HG02973 (cell line): ENCODE results near the gene LZTS2.

ENCODE experiments used
- ATAC-seq: cut with Tn5 transposase; IDR thresholded peaks from one replicate; pipeline ENCODE4 v1.9.1; 2021; ENCODE audit warnings: moderate library complexity; ENCODE audit not compliant: unreplicated experiment

LZTS2 gene

DNA sequence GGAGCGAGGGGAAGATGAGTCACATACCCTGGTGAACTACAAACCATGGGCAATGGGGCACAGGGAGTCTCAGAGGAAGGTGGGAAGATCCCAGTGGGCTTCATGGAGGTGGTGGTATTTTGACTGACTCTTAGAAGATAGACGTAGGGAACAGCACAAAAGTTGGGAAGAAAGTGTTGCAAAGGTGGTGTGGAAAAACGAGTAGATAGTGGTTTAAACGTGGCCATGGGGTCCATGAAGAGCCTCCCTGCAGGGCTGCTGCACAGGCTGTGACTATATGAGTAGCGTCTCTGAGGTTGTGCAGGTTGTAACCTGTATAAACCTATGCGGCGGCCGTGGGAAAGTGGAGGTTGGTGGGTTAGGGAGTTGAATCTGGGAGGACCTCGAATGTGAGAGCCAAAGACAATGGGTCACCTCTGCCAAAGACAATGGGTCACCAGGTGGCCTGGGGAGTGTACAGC is 13.8 kb downstream of the LZTS2 start:
- no peak for ATAC-seq

DNA sequence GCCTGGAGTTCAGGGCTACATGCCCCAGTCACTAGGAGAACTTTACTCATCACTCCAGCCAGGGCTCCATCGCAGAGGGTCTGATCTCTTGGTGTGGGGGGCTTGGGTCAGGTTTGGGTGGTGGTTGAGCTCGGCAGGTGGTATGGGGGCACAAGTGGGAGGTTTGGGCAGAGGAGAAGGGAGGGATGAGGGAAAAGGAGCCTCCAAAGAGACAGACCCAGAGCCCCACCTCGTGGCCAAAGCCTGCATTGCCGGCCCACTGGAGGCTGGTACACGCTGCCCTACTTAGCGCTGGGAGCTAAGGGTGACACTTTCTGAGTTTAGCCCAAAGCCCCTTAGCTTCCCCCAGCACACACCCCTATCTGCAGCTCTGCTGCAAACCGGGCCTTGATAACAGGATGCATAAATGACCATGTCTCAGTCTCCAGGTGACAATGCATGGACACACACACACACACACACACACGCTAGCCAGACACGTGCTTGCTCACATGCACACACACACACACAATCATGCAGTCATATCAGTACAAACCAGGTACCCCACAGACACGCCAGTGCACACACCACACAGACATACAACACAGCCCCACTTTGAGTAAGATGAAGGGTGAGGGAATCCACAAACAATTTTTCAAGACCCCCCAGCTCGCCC is 14.7 kb downstream of the LZTS2 start:
- ATAC-seq, result no peak

DNA sequence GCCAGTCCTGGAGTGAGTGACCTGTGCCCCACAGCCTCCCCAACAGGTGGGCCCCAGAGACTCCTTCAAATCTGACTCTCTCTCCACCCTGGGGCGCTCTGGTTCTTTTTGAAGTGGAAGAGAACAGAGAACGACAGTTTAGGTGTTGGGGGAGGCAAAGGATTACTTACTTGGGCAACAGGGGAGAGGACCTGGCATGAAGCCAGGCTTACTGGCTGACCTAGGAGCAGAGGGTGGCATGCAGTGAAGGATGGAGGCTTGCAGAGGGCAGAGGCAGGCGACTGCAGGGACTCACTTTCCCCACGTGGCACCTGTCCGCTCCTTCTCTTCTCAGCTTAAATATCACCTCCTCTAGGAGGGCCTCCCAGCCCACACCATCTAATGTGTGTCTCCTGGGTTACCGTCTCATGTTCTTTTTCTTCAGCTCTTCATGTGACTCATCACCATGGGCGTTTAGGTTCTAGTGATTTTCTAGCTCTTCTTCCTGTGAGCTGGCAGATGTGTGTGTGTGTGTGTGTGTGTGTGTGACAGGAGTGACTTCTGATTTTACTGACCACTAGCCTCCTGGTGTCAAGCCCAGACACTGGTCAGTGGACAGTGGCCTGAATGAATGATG is 15.5 kb downstream of the LZTS2 start:
- ATAC-seq, result no peak

DNA sequence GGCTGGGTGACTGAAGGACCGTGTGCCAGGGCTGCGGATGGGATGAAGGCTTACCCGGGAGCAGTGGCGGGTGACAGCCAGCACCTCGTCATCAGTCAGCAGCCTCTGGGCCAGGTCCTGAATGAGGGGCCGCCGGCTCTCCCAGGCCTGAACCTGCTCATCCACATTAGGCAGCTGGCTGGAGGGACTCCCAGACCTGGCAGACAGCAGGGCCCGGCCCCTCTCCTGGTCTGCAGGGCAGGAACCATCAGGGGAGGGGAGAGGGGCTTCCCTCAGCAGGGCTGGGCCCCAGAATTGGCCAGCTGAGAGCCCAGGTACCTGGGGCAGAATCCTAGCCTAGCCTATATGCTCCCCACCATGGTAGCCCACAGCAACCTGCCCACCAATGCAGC is 16.0 kb downstream of the LZTS2 start:
- no peak for ATAC-seq

DNA sequence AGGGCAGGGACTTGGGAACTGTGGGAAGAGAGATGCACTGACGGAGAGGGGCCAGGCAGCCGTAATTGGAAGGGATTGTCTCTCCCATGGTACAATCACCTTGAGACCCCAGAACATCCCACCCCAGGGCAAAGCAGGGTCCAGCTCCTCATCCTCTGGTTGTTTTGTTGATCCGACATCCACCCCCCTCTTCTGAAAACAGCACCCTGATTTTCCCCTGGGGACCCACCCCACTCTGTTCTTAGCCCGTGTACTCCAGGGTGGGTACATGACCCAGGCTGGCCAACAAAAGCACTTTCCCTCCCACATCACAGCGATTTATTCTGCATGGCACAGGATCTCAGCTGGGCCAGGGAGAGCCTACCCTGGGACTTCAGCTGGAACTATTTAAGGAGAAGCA is 17.2 kb downstream of the LZTS2 start:
- no peak for ATAC-seq

DNA sequence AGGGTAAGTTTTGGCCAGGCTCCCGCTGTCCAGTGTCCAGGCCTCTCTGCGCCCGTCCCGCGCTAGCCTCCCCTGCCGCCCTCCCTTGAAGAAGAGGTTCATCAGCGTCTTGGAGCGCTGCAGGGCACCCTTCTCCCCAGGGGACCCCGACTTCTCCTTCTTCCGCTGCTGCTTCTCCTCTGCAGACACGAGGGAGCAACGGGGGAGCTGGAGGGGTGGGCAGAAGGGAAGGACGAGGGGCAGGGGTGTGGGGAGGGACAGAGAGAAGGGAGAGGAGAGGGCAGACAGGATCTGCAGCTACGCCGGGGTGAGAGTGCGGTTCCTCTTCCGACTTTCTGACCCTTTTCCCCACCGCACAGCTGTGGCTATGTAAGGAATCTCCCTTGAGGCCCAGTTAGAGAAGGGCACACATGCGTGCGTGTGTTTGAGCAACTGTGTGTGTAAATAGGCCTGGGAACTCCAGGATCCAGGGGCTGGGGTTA is 18.6 kb downstream of the LZTS2 start:
- no peak for ATAC-seq

DNA sequence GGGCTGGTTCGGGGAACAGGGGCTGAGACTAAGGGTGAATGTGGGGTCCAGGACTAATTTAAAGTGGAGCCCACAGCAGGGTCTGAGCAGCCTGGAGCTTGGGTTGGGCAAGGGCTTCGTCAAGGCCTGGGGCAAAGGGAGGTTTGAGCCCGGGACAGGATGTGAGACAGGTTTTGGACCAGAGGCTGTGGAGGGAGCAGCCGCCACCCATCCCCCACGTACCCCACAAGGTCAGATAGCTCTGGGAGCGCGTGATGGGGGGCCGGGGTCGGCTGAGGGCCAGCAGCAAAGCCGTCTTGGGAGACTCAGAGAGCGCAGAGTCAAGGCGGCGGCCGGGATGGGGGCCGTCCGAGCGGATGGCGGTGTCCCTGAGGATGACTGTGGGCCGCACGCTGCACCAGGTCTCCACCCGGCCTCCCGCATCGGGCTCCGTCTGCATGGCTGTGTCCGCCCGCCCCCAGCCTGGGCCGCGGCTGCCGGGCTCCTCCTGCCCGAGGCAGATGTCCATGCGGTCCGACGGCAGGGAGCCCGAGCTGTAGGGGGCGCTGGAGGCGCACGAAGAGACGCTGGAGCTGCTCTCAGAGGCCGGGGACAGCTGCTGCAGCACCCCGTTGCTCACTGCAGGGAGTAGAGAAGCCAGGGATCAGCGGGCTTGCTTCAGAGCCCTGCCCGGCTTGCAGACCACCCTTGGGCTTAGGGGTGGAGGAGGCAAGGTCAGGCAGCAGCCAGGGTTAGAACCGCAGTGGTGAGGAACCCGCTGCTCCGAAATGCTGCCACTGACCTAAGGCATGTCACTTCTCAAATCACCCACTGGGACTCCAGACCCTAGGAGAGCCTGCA is 19.2 kb downstream of the LZTS2 start:
- peak; percentile 49 for ATAC-seq

DNA sequence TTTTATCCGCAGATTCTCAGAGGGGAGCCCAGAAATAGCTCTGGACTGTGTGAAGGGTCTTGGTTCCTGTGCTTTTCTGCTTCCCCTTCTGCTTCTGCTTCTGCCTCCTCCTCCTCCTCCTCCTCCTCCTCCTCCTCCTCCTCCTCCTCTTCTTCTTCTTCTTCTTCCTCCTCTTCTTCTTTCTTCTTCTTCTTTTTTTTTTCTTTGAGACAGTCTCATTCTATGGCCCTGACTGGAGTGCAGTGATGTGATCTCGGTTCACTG is 19.8 kb downstream of the LZTS2 start:
- ATAC-seq, result no peak

DNA sequence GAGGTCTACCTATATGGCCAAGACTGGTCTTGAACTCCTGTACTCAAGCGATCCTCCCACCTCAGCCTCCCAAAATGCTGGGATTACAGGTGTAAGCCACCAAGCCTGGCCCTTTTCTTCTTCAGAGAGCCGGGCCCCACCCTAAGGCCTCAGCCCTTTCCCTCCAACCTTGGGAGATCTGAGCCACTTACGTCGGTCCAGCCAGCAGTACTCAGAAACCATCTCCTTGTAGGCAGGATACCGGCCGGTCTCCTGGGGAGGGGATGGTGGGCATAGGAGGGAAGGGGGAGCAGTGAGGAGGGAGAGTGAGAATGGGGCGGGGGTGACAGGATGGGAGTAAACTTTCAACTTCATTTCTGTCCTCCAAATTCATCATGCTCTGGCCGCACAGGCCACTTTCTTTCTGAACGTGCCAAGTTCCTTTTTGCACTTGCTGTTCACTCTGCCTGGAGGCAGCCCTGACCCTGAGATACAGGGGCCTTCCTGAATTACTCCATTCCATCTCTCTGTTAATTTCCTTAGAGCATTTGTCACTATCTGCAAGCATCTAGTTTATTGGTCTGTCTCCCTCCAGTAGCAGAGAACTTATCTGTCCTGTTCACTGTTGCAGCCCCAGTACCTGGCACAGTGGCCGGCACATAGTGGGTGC is 20.9 kb downstream of the LZTS2 start:
- ATAC-seq, result no peak

DNA sequence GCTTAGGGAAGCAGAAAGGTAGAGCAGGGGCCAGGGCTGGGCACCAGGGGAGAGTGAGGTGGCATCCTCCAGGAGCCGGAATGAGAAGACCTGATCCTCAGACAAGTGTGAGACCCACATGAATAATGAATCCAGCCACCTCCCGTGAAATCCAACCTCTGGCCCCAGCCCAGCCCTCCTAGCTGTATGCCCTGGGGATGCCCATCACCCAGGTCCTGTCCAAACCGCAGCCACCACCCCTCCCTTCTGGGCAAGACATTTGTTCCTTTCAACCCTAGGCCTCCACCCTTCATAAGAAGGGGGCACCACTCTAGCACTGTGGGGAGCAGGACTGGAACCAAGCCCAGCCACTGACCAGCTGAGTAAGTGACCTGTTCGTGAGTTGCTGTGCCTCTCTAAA is 21.6 kb downstream of the LZTS2 start:
- ATAC-seq, result no peak

DNA sequence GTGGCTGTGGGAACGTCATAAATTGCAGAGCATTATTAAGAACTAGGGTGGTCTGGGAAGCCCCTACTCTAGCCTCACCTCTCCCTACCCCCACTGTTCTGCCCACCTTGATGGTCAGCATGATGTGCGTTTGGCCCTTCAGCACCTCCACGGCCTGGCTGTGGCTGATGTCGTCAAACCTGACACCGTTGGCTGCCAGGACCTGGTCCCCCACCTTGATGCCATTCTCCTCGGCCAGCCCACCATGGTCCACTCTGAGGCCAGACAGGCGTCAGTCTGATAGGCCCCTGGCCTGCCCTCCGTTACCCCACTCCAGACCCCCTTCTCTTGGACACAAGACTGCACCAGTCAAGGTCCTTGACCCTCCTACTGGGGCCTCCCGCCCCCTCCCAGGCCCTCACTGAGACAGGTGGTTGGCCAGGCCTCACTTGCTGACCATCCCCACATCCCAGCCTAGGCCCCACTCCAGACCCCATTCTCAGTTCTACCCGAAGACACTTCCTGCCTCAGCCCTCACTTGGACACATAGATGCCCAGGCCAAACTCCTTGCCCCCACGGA is 22.2 kb downstream of the LZTS2 start:
- no peak for ATAC-seq

DNA sequence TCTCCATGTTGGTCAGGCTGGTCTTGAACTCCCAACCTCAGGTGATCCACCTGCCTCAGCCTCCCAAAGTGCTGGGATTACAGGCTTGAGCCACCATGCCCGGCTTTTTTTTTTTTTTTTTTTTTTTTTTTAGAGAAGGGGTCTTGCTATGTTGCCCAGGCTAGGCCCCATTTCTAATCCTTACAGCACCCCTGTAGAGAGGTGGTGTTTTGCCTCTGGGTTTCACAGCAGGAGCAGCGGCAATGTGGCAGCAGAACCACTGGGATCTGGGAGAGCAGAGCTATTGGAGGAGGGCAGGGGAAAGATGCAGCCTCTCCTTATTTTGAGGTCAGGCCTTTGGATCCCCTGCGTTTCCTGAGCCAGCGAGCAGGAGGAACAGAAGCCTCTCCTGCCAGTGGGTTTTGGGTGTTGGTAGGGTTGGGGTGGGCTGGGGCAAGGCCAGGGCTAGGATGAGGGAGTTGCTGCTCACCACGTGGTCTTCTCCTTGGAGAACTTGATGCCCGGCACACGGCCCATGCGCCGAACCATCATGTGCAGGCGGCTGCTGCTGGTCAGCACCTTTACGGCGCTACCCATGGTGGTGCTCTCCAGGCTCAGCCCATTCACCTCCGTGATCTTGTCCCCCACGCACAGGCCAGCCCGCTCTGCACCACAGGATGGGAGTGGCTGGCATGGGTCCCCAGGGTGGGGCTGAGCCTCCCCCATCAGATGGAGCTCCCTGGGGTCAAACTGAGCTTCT is 23.5 kb downstream of the LZTS2 start:
- ATAC-seq, result no peak

DNA sequence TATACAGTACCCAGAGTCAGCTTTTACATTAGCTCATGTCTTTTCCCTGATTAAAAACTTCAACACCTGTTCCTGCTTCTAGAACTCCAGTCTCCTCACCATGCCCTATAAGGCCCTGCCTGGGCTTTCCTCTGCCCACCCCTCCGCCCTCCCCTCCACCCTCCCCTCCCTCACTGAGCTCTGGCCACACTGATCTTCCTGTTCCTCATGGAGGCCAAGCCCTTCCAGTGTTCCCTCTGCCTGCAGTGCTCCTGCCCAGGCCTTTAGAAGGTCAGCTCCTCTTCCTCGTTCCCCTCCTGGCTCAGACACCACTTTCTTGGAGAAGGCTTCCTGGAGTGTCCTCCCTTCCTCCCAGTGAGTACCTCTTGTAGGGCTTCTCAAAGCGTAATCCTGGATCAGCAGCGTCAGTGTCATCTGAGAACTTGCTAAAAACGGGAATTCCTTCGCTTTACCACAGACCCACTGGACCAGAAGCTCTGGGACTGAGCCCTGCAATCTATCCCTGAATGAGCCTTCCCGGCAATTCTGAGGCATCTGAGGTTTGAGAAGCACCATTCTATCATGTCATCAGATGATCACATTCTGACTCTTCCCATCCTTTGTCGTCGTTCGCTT is 27.6 kb downstream of the LZTS2 start:
- ATAC-seq, result no peak

DNA sequence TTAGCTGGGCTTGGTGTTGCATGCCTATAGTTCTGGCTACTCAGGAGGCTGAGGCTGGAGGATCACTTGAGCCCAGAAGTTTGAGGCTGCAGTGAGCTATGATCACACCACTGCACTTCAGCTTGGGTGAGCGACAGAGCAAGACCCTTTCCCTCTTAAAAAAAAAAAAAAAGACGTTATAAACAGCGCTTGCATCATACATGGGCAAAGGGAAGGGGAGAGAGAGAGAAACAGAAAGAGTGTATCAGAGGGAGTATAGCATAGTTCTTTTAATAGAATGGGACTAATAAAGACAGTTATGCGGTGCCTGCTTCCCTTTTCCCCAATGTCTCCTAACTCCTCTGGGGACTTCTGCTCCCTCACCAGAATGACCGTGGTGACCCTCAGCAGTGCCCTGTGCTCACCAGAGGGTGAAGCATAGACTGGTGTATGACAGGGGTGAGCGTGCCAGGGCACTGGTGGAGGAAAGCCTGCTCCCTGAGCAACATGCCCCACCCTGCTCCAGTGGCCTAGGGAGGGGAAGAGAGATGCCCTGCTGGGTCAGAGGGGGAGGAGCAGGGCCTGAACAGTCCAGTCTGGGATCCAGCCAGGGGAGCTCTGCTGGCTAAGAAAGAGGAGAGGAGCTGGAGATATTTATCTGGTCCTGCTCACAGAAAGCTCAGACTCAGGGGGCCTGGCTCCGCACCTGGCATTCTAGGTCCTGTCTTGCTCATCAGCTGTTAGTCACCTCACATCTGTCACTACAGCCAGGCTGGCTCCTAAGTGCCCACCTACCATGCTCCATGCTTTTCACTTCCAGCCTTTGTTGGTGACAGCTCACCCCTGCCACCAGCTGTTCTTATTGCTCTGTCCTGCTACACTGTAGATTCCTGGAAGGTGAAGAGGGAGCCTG is 29.1 kb downstream of the LZTS2 start:
- no peak for ATAC-seq

DNA sequence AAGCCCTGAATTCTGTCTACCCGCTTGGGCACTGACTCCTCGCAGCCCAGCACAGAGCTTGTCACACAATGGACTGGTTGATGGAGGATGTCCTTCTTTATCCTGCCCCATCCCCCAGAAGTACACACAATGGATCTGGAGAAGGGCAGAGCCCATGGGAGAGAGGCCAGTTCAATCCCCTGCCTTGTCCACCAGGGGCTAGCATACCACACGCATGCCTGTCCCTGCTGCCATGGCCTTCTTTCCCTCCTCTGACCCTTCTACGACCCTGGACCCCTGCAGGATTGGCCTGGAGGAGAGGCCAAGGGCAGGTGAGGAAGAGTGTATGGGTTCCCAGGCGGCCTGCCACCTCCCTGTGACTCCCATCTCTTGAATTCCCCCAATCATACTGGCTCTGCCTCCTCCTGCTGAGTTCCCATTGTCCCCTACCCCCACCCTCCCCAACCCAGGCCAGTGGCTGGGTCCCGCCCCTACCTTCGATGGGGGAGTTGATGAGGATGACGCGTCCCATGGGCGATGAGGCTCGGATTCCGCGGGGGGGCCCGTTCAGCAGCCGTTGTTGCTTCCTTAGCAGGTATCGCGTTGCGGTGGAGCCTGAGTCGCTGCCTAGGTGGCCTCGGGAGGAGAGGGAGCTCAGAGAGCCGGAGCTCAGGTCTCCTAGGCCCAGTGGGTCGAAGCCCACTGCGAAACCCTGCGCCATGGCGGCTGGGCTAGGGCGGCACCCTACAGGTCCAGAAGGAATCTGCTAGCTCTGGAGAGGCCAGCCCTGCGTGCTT is 30.1 kb downstream of the LZTS2 start:
- no peak for ATAC-seq

DNA sequence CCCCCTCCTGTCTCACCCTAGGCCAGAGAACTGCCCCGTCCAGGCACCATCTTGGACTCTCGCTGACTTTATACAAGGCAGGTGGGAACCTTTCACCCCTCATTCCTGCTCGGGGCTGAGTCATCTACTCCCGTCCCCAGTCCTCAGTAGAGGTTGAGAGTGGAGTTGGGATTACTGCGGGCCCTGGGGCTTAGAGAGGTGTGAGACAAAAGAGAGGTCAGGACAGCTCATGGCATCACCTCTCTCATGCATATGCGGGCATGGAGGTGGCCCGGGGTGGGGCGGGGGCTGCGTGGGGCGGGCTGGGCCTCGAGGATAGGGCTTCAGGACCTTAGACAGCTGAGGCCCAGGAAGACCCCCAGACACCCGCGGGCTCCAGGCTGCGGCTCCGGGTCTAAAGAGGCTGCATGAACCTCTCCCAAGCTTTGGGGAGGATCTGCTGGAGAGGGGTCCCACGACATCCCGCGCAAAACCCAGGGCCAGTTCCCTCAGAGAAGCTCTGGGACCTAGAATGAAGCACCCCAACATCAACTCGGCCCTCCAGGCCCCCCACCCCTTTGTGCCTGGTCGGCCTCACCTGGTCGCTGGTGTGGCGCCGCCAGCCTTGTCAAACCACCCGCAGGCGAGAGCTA is 31.0 kb downstream of the LZTS2 start:
- no peak for ATAC-seq

DNA sequence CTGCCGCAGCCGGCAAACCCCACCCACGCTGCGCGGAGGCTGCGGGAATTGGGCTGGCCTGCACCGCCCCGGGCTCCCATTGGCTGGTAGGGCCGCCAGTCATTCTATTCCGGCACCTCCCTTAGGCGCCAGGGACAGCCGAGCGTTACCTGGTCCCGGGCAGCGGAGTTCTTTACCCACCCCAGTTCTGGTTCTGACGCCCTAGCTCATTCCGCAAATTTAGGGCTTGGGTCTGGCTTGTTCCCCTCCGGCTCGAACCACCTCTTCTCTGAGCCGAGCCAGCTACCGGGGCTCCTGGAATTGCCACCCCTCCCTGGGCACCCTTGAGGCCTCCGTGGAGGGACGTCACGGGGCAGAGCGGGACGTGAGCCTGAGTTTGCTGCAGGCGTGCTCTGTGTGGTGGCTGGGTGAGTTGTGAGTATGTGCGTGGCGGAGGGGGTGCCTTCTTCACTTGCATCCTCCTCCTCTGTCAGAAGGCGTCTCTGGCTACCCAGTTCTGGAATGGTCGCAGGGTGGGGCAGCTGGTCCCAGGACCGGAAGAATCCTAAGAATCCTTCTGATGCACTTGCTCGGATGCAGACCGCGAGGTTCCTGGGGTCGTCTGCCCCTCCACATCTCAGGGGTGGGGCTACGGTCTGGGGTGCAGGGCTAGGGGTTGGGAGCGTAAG is 31.7 kb downstream of the LZTS2 start, which contains the start of the genes PDZD7 and SFXN3:
PDZD7 (minus strand) TSS at position 2 of the 668 bp plus-strand sequence. CDS start 910 bp downstream, outside the sequence.
SFXN3 (plus strand) TSS at position 107 of the 668 bp plus-strand sequence. CDS start 3,461 bp downstream, outside the sequence.
- ATAC-seq, result peak; percentile 86
